ENCODE results near the gene DSE.
A peak's percentile ranks its signal among the peaks of the same experiment; 100 is the strongest.

Gene DSE

DNA sequence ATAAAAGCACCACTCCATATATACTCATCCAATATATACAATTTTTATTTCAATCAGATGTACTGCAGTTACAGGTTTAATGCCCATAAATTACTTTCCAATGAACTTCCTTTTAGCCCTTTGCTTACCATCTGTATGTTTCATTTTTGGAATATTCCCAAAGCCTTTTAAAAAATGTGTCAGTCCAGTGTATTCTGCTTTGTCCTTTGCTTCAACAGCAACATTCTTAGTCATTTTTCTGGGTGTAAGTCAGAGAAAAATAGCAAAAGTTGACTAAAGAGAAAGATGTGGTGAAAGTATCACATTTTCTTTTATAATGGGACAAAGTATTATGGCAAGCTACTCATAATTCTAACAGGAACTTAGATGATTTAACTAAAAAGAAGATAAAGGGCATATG, 15.2 kb downstream of the DSE start:
- Mint-ChIP-seq H3K4me3 (no peak overlapping the region), H3K4me1 (peaks cover 53% of the 10 kb centered on the region), H3K27me3 (no peaks in the 10 kb centered on the region), H3K9me3 (no peaks in the 10 kb centered on the region), H3K27ac (peak overlapping the region; percentile 79), H3K36me3 (peaks cover 6% of the 10 kb centered on the region)
- DNase-seq (ENCODE audit: low spot score in 2 of 2), result no peak
- no peak for ATAC-seq (ENCODE audit: low read depth)

DNA sequence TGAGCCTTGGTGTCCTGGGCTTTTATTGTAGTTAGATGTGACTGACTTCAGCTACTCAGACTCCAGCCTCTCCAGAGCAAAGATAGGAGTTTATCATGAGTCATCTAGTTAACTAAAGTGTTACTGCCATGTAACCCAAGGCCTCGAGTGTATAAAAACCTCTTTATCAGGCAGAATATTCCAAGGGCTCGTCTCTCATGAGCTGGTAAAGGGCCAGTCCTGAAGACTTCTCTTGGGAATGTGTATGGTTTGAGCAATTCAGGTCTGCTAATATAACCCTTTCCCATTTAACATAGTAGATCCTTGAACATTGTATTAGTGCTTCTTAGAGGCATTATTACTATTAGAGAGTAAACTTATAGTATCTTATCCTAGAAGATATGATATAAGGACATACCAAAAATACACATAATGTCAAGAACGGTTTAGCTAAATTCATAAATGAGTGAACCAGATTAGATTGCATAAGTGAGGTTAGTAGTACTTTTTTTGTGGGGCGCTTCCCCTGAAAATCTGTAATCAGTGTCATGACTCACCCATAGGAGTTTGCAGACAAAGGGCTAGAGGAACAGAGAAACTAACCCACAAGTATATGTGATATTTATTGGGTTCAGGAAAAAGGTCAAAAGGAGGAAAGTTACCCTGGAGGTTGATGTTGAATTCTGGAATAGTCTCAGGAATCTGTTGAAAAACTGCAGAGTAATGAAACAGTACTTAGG, 16.0 kb downstream of the DSE start:
- ATAC-seq (ENCODE audit: low read depth), result no peak
- no peak for DNase-seq (ENCODE audit: low spot score in 2 of 2)
- peaks cover 47% of the 10 kb centered on the region for H3K4me1 Mint-ChIP-seq
- no peaks in the 10 kb centered on the region for H3K27me3 Mint-ChIP-seq
- H3K4me3 Mint-ChIP-seq, result no peak overlapping the region
- H3K9me3 Mint-ChIP-seq, result no peaks in the 10 kb centered on the region
- peaks cover 2% of the 10 kb centered on the region for H3K36me3 Mint-ChIP-seq
- peak overlapping the region; percentile 79 for H3K27ac Mint-ChIP-seq

DNA sequence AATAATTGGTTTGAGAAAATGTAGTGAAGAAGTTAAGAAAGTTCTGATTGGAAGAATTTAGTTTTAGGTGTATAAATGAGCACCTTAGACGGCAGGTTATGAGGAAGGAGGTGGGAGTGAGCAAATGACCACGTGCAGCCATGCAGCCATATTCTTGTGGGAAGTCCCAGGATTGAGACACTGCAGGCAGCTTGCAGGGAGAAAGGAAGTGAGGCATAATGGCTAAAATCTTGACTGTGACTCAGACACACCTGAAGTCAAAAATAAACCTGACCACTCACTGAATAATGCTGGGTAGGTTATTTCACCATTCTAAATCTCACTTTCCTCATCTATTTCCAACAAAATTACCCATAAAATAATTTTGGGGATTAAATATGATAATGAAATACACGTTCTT, 16.6 kb downstream of the DSE start:
- H3K27me3 Mint-ChIP-seq, result no peaks in the 10 kb centered on the region
- no peak overlapping the region for H3K4me3 Mint-ChIP-seq
- DNase-seq (ENCODE audit: low spot score in 2 of 2) (no peak), ATAC-seq (ENCODE audit: low read depth) (peak; percentile 48)
- no peaks in the 10 kb centered on the region for H3K9me3 Mint-ChIP-seq
- H3K27ac Mint-ChIP-seq, result peak overlapping the region; percentile 79
- H3K36me3 Mint-ChIP-seq, result peaks cover 2% of the 10 kb centered on the region
- H3K4me1 Mint-ChIP-seq, result peaks cover 51% of the 10 kb centered on the region

DNA sequence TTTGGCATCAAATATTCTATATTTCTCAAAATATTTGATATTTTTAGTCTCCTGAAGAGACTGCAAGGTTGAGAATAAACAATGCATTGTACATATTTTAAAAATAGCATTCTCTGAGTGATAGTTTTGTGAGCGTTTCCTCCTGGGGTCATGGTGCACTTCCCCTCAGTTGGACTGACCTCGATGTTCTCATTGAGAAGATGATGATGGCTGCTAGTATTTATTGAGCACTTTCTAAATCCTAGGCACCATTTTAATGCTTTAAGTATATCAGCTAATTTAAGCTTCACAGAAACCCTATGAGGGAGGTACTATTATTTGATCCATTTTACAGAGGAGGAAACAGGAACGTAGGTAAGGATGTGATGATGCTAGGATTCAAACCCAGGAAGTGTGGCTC, 18.2 kb downstream of the DSE start:
- Mint-ChIP-seq H3K4me3 (peak overlapping the region; percentile 42), H3K9me3 (no peaks in the 10 kb centered on the region), H3K36me3 (no peaks in the 10 kb centered on the region), H3K27ac (peak overlapping the region; percentile 84), H3K4me1 (peaks cover 57% of the 10 kb centered on the region), H3K27me3 (no peaks in the 10 kb centered on the region)
- no peak for DNase-seq (ENCODE audit: low spot score in 2 of 2)
- ATAC-seq (ENCODE audit: low read depth), result no peak

DNA sequence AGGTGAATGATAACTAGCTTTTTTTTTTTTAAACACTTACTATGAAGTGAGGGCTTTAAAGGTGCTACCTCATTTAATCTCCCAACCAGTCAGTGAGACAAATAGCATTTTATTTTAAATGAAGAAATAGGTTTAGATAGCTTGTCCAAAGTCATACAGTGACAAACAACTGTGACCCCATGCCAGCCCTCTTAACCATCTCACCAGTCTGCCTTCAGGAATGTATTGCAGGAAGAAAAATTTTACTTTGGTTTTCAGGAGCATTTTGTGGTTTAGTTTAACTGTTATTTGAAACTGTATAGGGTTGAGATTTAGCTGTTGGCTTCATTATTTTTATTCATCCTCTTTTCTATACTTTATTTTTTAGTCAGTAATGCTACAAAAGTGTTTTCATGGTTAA, 18.6 kb downstream of the DSE start:
- Mint-ChIP-seq H3K4me3 (peak overlapping the region; percentile 42), H3K27ac (peak overlapping the region; percentile 84), H3K4me1 (peaks cover 53% of the 10 kb centered on the region), H3K36me3 (no peaks in the 10 kb centered on the region), H3K27me3 (no peaks in the 10 kb centered on the region), H3K9me3 (no peaks in the 10 kb centered on the region)
- no peak for ATAC-seq (ENCODE audit: low read depth)
- DNase-seq (ENCODE audit: low spot score in 2 of 2), result no peak

DNA sequence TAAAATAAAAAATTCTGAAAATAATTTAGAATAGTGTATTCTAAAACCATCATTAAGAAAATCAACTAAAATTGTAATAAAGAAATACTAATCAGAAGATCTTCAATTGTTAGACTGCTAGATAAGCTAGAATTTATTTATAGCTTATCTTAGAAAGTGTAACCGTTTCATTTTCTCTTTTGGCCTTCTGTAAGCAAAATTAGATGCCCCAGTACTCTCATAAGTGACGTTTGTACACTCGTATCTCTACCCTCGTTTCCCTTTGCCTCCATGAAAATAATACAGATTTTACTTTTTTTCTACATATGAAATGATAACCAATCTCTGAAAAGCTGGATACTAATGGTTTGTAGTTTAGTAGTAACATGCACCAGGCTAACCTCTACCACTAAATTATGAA, 19.8 kb downstream of the DSE start:
- Mint-ChIP-seq H3K27ac (peak overlapping the region; percentile 89), H3K4me3 (peak overlapping the region; percentile 55), H3K9me3 (no peaks in the 10 kb centered on the region), H3K36me3 (peaks cover 5% of the 10 kb centered on the region), H3K4me1 (peaks cover 52% of the 10 kb centered on the region), H3K27me3 (no peaks in the 10 kb centered on the region)
- DNase-seq (ENCODE audit: low spot score in 2 of 2), result no peak
- ATAC-seq (ENCODE audit: low read depth), result peak; percentile 56

DNA sequence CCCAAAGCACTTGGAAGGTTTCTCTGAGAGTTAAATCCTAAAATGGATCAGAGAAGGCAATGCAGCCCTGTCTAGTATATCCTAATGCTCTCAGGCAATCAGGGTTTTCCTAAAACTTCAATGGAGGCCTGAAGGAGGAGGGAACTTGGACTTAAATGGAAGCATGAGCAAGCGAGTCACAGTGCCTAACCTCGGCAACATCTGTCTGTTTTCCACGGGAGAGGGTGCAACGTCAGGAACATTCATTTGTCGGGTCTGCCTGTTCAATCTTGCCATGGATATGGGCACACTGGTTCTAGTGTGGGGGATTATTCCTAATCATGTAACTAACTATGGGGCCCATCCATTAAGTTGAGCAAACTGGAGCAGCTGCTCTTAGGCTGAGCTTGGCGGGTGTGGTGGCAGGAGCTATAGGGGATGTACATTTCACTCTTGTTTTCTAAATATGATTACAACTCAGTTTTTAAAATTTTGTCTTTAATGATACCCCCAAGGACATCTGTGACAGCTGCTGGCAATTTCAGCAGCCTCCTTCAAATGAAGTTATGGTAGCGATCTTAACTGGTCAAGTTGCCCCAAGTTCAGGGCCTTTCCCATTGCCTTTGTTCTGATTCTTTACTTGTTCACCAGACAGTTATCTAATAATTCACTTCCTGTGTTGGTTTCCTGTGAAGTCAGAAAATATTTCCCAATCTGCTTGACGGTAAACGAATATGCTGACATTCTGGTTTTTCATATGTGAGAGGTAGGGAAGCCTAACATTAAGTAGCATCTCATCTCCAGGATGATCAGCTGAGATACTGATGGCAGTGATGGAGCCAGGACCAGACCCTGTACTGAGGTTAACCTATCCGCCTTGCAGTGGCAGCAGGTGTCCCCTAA, 21.6 kb downstream of the DSE start:
- ATAC-seq (ENCODE audit: low read depth), result peak; percentile 70
- Mint-ChIP-seq H3K9me3 (no peaks in the 10 kb centered on the region), H3K27me3 (no peaks in the 10 kb centered on the region), H3K4me1 (peaks cover 51% of the 10 kb centered on the region), H3K27ac (peak overlapping the region; percentile 94), H3K4me3 (peak overlapping the region; percentile 65), H3K36me3 (peaks cover 5% of the 10 kb centered on the region)
- DNase-seq (ENCODE audit: low spot score in 2 of 2), result peak; percentile 21 to 34

DNA sequence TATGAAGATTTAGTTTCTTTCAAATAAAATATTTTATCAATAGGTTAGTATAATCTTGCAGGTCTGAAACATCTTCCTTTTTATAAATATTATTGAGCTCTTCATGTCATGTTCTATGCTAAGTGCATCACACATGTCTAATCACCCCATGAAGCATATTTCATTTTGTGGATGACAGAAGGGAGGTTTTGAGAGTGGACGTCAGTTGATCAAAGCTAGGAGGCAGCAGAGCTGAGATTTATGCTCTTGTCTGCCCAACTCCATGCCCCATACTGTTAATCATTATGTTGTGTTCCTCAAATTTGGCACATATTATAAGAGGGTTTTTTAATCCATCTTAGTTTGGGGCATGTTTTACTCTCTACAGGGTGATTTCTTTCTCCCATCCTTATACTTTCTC, 22.7 kb downstream of the DSE start:
- Mint-ChIP-seq H3K4me1 (peaks cover 45% of the 10 kb centered on the region), H3K27me3 (no peaks in the 10 kb centered on the region), H3K9me3 (no peaks in the 10 kb centered on the region), H3K27ac (peak overlapping the region; percentile 94), H3K4me3 (peak overlapping the region; percentile 24), H3K36me3 (peaks cover 5% of the 10 kb centered on the region)
- ATAC-seq (ENCODE audit: low read depth), result peak; percentile 39
- DNase-seq (ENCODE audit: low spot score in 2 of 2), result no peak

DNA sequence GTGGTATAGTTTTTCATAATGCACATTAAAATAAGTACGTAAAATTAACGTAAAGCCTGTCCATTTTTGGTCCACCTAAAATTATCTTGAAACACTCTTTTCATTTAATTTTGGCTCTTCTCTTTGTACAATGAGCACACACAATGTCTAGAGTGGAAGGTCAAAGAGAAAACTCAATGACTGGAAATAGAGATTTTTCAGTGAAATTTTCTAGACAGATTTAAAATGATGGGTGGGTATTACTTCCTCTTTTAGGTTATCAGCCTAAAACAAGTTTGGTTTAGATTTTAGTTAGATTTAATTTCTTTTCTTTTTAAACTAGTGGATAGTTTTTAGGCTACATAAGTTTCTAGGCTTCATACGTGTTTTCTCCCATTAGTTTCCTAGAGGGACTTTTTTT, 24.9 kb downstream of the DSE start:
- Mint-ChIP-seq H3K36me3 (peaks cover 8% of the 10 kb centered on the region), H3K4me3 (peak overlapping the region; percentile 58), H3K27me3 (no peaks in the 10 kb centered on the region), H3K4me1 (peaks cover 40% of the 10 kb centered on the region), H3K27ac (peak overlapping the region; percentile 83), H3K9me3 (no peaks in the 10 kb centered on the region)
- DNase-seq (ENCODE audit: low spot score in 2 of 2) (no peak), ATAC-seq (ENCODE audit: low read depth) (peak; percentile 29)

DNA sequence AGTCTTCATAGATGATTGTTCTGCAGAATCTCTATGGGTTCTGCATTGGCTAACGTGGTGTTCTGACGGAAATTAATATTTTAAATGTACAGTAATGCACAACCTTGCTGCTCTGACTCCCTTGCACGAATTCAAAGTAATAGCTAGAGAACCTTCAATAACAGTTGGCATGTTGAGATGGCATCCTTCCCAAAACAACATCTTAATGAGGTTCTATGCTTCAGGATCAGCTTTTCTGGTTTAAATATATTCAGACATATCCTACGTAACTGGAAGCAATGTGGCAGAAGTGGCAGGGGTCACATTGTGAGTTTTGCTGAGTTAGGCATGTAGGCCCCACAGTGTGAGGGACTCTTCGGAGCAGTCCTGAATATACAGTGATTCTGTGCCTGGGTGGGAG, 25.7 kb downstream of the DSE start:
- Mint-ChIP-seq H3K4me3 (peak overlapping the region; percentile 58), H3K9me3 (no peaks in the 10 kb centered on the region), H3K27ac (peak overlapping the region; percentile 83), H3K36me3 (peaks cover 8% of the 10 kb centered on the region), H3K27me3 (no peaks in the 10 kb centered on the region), H3K4me1 (peaks cover 39% of the 10 kb centered on the region)
- DNase-seq (ENCODE audit: low spot score in 2 of 2), result no peak
- no peak for ATAC-seq (ENCODE audit: low read depth)

DNA sequence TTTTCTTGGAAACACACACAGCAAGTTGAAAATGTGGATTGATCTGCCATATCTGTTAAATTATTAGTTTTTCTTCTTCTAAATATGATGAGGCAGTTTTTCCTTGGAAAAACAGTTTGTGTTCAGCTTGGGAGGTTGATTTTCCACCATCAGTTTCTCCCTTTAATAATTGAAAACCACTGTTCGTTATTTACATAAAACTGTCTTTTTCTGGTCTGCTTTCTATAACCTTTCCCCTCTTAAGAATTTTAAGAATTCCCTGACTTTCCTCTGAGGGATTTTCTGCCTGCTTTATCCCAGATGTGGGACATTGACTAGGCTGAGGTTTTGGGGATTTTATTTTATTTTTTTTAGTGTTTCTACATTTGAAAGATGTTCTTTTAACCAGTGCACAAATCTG, 27.2 kb downstream of the DSE start:
- Mint-ChIP-seq H3K27me3 (no peaks in the 10 kb centered on the region), H3K9me3 (no peaks in the 10 kb centered on the region), H3K36me3 (peaks cover 8% of the 10 kb centered on the region), H3K4me3 (no peak overlapping the region), H3K4me1 (peaks cover 29% of the 10 kb centered on the region), H3K27ac (no peak overlapping the region)
- DNase-seq (ENCODE audit: low spot score in 2 of 2), result no peak
- no peak for ATAC-seq (ENCODE audit: low read depth)

DNA sequence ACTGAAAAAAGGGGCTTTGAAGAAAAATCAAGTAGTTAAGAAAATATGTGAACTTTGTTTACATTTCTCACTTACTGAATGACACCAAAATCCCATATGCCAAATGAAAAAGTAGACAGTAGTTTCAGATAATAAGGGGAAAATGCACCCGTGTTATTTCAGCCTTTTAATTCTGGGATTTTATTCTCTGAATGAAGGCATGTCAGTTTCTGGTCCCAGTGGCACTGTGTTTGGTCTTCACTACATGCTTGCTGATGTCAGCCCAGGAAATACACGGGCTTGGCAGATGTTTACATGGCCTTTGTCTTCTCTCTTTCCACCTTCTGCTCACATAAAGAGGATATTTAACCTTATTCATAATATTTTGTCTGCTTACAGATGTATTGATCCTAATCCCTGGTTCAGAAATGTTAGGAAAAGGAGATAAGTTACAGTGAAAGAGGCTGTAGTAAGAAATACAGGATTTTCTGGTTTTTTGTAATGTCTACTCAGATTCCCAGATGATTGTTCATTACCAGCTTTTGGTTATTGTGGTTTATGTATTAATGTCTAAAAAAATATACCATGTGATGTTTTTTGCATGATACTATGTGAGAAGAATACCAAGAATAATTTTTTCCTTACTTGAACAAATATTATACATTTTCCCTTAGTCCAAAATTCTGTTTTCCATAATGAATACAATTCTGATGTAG, 27.7 kb downstream of the DSE start:
- Mint-ChIP-seq H3K4me3 (no peak overlapping the region), H3K36me3 (peaks cover 8% of the 10 kb centered on the region), H3K27me3 (no peaks in the 10 kb centered on the region), H3K9me3 (no peaks in the 10 kb centered on the region), H3K4me1 (peaks cover 26% of the 10 kb centered on the region), H3K27ac (peak overlapping the region; percentile 68)
- DNase-seq (ENCODE audit: low spot score in 2 of 2) (no peak), ATAC-seq (ENCODE audit: low read depth) (no peak)

DNA sequence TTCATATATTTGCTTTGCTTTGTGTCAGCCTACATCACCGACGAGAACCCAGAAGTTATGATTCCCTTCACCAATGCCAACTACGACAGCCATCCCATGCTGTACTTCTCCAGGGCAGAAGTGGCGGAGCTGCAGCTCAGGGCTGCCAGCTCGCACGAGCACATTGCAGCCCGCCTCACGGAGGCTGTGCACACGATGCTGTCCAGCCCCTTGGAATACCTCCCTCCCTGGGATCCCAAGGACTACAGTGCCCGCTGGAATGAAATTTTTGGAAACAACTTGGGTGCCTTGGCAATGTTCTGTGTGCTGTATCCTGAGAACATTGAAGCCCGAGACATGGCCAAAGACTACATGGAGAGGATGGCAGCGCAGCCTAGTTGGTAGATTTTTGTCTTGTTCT, 28.5 kb downstream of the DSE start:
- Mint-ChIP-seq H3K4me1 (peaks cover 21% of the 10 kb centered on the region), H3K4me3 (no peak overlapping the region), H3K9me3 (no peaks in the 10 kb centered on the region), H3K27me3 (no peaks in the 10 kb centered on the region), H3K36me3 (peaks cover 8% of the 10 kb centered on the region), H3K27ac (peak overlapping the region; percentile 63)
- ATAC-seq (ENCODE audit: low read depth), result no peak
- DNase-seq (ENCODE audit: low spot score in 2 of 2), result no peak

DNA sequence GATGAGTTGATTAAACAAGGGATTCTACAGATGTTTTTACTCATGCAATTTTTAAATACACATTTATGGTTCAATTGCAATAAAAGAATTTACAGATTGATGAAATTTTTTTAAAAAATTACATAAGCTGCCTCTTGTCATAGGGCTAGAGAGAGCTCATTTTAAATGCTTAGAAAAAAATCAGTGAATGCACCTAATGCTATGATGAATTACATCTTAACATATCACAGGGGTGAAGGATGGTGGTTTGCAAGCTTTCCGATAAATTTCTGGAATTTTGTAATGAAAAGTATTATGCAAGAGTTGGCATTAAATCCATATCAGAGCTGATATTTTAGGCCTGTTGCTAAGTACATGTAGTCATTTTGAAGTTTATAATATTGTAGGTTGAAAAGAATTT, 29.6 kb downstream of the DSE start:
- H3K9me3 Mint-ChIP-seq, result no peaks in the 10 kb centered on the region
- no peak overlapping the region for H3K4me3 Mint-ChIP-seq
- no peak overlapping the region for H3K27ac Mint-ChIP-seq
- peaks cover 3% of the 10 kb centered on the region for H3K36me3 Mint-ChIP-seq
- H3K27me3 Mint-ChIP-seq, result no peaks in the 10 kb centered on the region
- DNase-seq (ENCODE audit: low spot score in 2 of 2), result no peak
- no peak for ATAC-seq (ENCODE audit: low read depth)
- H3K4me1 Mint-ChIP-seq, result peaks cover 22% of the 10 kb centered on the region

Measured in memory B cell (primary cell).